ENCODE results near the gene SUN2.
A peak's percentile ranks its signal among the peaks of the same experiment; 100 is the strongest.

Gene SUN2

GRCh38 chr22:38776086-38776485 is 20.3 kb upstream of the SUN2 start:
- no peak for ATAC-seq

GRCh38 chr22:38775656-38776055 is 19.9 kb upstream of the SUN2 start:
- no peak for ATAC-seq

GRCh38 chr22:38774496-38775166 is 18.8 kb upstream of the SUN2 start:
- no peak for ATAC-seq

- no peak for ATAC-seq
Measured at GRCh38 chr22:38773363-38773946, 17.7 kb upstream of the SUN2 start.

GRCh38 chr22:38772623-38772873 is 16.8 kb upstream of the SUN2 start:
- no peak for ATAC-seq

- no peak for ATAC-seq
Measured at GRCh38 chr22:38770257-38770949, 14.6 kb upstream of the SUN2 start.

- ATAC-seq = no peak
Measured at GRCh38 chr22:38768036-38768435, 12.2 kb upstream of the SUN2 start.

- no peak for ATAC-seq
Measured at GRCh38 chr22:38767313-38767712, 11.5 kb upstream of the SUN2 start.

- peak in 1 of 2 donors; percentile 60 for ATAC-seq
Measured at GRCh38 chr22:38766076-38766777, 10.4 kb upstream of the SUN2 start.

- no peak for ATAC-seq
Measured at GRCh38 chr22:38762551-38762983, 6.8 kb upstream of the SUN2 start.

GRCh38 chr22:38761202-38762162 is 5.7 kb upstream of the SUN2 start:
- ATAC-seq = no peak

- no peak for ATAC-seq
Measured at GRCh38 chr22:38760477-38761201, 4.8 kb upstream of the SUN2 start.

- ATAC-seq = no peak
Measured at GRCh38 chr22:38759005-38759404, 3.2 kb upstream of the SUN2 start.

- peak; percentile 17 to 19 for ATAC-seq
Measured at GRCh38 chr22:38758276-38758945, 2.6 kb upstream of the SUN2 start.

GRCh38 chr22:38757464-38757757 is 1.6 kb upstream of the SUN2 start:
- ATAC-seq = no peak

GRCh38 chr22:38756711-38757463 is 1.1 kb upstream of the SUN2 start:
- ATAC-seq = peak in 1 of 2 donors; percentile 3

GRCh38 chr22:38755155-38755910 is 465 bp downstream of the SUN2 start:
- ATAC-seq = peak; percentile 5 to 8

- no peak for ATAC-seq
Measured at GRCh38 chr22:38754751-38755154, 1.0 kb downstream of the SUN2 start.

- no peak for ATAC-seq
Measured at GRCh38 chr22:38753948-38754750, 1.6 kb downstream of the SUN2 start.
